ENCODE data around the gene MEF2C. TPM values are rescaled to one million over a fixed set of nuclear protein-coding genes. Genes with fewer than 3 reads are reported as not detected.

The MEF2C gene
- total RNA-seq, 1 donor from 2014 or later = under 0.01 TPM

DNA sequence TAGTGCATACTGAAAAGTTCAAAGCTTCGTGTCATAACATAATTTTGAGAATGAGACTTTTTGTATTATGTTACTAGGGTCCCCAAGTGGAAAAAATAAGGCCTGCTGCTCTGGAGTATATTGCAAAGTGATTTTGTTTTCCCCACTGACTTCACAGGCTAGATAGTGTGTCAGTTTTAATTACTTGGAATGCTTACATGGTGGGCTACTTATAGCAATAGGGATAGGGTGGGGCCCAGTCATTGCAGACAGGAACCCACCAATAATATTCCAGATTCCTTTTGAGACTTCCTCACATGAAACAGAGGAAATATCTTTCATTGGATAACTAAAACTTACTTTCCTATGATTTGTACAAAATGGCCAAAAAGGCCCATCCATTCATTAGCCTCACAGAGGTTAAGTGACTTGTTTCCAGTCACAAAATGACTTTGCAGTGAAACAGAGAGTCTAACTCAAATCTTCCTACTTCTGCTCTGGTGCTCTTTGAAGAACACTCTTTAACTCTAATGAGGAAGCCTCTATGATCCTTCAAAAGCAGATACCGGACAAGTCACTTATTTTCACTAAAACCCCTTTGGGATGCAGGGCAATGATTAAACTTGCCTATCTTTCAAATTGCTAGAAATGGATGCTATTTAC, 16.2 kb upstream of the MEF2C start:
- TF ChIP-seq CTCF (IDR thresholded peaks at IDR 0.05; ENCODE audit: insufficient read depth, low read length, severe bottlenecking) = no peak
- Histone ChIP-seq H3K36me3 (ENCODE audit: control insufficient read depth, insufficient read depth, low read length) (no peaks in the 10 kb centered on the region), H3K27me3 (ENCODE audit: control insufficient read depth, insufficient read depth, low read length) (no peaks in the 10 kb centered on the region), H3K4me3 (ENCODE audit: low read depth, low read length) (no peak overlapping the region)
- FAIRE-seq (no peak), DNase-seq (ENCODE audit: low read depth) (no peak)

GRCh38 chr5:88897748-88898147, 14.8 kb upstream of the MEF2C start:
- H3K36me3 ChIP-seq (ENCODE audit: control insufficient read depth, insufficient read depth, low read length) = no peaks in the 10 kb centered on the region
- no peak for FAIRE-seq

GRCh38 chr5:88895681-88896501, 12.9 kb upstream of the MEF2C start:
- Histone ChIP-seq H3K27me3 (ENCODE audit: control insufficient read depth, insufficient read depth, low read length) (no peaks in the 10 kb centered on the region), H3K36me3 (ENCODE audit: control insufficient read depth, insufficient read depth, low read length) (no peaks in the 10 kb centered on the region), H3K4me3 (ENCODE audit: low read depth, low read length) (no peak overlapping the region)
- DNase-seq (ENCODE audit: low read depth) (no peak), FAIRE-seq (no peak)
- TF ChIP-seq CTCF (IDR thresholded peaks at IDR 0.05; ENCODE audit: insufficient read depth, low read length, severe bottlenecking) = no peak

More at GRCh38 chr5:88897748-88898147, 14.8 kb upstream of the MEF2C start:
- DNase-seq (ENCODE audit: low read depth) = no peak
- no peaks in the 10 kb centered on the region for H3K27me3 ChIP-seq (ENCODE audit: control insufficient read depth, insufficient read depth, low read length)
- no peak for TF ChIP-seq CTCF (IDR thresholded peaks at IDR 0.05; ENCODE audit: insufficient read depth, low read length, severe bottlenecking)
- H3K4me3 ChIP-seq (ENCODE audit: low read depth, low read length) = no peak overlapping the region

DNA sequence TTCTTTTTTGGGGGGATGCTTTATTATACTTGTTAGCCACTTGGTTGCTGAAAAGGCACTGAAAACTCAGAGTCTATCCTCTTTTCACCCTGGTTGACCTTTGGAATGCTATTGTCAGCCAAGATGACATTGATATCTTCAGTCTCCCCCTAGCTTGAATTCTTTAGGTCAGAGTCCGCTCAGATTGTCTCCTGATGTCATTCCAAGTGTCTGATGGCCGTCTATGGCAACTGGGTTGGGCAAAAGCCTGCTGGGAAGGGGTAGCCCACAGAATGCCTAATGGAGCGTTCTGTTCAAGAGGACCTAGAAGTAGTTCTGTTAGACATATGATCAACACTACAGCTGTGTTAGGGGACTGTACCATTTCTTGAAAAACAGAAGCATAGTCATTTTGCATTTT, 9.7 kb upstream of the MEF2C start:
- no peak overlapping the region for H3K4me3 ChIP-seq (ENCODE audit: low read depth, low read length)
- FAIRE-seq = no peak

GRCh38 chr5:88890070-88890781, 7.2 kb upstream of the MEF2C start:
- no peak for TF ChIP-seq CTCF (IDR thresholded peaks at IDR 0.05; ENCODE audit: insufficient read depth, low read length, severe bottlenecking)
- FAIRE-seq = no peak

More for the DNA sequence above, 9.7 kb upstream of the MEF2C start:
- no peak for TF ChIP-seq CTCF (IDR thresholded peaks at IDR 0.05; ENCODE audit: insufficient read depth, low read length, severe bottlenecking)
- Histone ChIP-seq H3K36me3 (ENCODE audit: control insufficient read depth, insufficient read depth, low read length) (no peaks in the 10 kb centered on the region), H3K27me3 (ENCODE audit: control insufficient read depth, insufficient read depth, low read length) (no peaks in the 10 kb centered on the region)
- DNase-seq (ENCODE audit: low read depth) = no peak

More at GRCh38 chr5:88890070-88890781, 7.2 kb upstream of the MEF2C start:
- no peak overlapping the region for H3K4me3 ChIP-seq (ENCODE audit: low read depth, low read length)
- no peak for DNase-seq (ENCODE audit: low read depth)
- H3K27me3 ChIP-seq (ENCODE audit: control insufficient read depth, insufficient read depth, low read length) = no peaks in the 10 kb centered on the region
- H3K36me3 ChIP-seq (ENCODE audit: control insufficient read depth, insufficient read depth, low read length) = no peaks in the 10 kb centered on the region
